HG02884 (cell line): ENCODE measurements around the gene MCOLN3.
"Not testable (repeated sequence)": the region's sequence is repeated elsewhere in the genome, so short reads cannot be mapped to it uniquely, and the experiment has no call there.

Experiments used
- ATAC-seq: cut with Tn5 transposase; IDR thresholded peaks from one replicate; pipeline ENCODE4 v1.9.1; 2021; ENCODE audit warnings: mild to moderate bottlenecking, moderate library complexity; ENCODE audit not compliant: unreplicated experiment

Gene MCOLN3

DNA sequence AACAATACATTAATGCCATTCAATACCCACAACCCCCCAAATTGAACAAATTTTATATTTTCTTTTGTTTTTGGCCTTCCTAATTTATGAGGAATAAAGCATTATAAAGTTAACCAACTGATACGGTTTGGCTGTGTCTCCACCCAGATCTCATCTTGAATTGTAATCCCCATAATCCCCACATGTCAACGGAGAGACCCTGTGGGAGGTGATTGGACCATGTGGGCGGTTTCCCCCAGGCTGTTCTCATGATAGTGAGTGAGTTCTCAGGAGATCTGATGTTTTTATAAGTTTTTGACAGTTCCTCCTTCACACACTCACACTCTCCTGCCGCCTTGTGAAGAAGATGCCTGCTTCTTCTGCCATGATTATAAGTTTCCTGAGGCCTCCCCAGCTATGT, 6.4 kb upstream of the MCOLN3 start:
- no peak for ATAC-seq

DNA sequence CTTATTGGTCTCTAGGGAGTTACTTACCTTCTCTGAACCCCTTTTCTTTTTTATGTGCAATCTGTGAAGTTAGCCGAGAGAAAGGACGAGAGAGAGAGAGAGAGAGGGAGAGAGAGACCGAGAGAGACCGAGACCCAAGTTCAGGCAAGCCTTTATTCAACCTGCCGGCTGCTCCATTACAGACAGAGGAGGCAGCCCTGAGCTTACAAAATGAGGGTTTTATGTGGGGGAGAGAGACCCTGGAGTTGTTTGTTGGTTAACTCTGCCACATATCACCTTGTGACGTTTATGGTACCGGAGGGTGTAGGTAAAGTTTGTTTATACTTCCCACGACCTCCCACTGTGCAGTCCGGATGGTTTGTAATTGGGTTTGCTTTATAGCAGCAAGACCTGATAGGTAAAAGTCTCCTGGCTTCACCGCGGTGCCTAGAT, 1.5 kb upstream of the MCOLN3 start:
- ATAC-seq = no peak

DNA sequence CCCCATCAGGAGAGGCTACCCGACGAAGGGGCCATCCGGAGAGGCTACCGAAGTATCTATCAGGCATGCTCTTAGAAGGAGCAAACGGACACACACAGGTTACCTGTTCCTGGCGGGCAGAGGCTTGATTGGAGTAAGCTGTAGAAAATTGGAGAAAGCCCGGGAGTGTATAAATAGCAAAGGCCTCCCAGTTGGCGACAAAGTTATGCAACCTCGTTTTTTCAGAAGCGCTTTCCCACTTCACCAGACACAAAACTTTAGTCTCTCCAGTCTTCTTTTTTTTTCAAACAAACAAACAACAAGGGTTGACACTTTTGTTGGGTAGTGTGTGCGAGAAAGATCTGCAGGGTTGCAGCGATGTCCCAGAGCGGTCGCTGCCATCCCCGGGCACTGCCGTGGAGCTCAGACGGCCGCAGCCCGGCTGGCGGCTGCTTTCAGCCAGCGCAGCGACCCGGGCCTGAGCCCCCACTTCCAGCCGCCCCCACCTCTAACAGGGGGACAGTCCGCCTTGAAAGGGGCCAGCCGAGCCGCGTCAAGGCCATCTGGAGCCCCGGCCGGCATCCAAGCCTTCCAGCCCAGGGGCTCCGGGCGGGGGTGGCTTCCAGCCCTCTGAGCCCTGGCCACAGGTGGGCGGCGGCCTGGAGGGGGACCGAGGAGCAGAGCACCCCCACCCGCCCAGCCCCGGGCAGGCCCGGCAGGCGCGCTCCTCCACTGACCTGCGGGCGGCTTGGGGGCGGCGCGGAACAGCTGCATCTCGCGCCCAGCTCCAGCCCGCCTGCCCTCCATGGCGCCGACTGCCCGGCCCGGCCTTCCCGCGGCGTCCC, 616 bp downstream of the MCOLN3 start:
- ATAC-seq = peak; percentile 41

DNA sequence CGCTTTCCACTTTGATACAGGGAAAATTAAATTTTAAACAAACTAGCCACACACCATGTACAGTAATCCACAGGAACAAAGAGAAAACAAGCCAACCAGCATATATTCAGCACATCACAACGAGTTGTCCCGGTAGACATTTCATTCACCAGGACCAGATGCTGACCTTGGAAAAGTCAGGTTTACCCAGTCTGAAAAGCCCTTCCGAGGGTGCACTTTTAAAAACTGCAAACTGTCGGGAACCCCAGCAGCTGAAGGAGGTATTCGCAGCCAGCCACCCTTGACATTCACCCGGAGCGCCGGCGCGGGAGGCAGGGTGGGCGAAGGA, 1.2 kb downstream of the MCOLN3 start:
- ATAC-seq = no peak

DNA sequence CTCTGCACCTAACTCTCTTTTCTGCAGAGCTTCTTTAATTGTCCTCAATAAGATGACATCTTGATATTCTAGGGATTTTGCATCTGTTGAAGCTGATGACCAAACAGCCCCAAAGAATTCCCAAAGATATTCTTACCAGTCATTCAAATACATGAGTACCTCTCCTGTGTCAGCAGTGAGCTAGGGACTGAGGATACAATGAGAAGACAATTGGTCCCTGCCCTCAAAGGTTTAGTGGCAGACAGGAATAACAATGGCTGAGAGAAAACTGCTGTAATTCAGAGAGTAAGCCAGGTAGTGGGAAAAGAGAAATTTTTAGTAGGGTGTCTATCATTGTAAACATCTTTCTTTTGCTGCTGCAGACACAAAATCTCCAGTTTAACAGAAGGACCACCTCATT, 5.9 kb downstream of the MCOLN3 start:
- no peak for ATAC-seq

DNA sequence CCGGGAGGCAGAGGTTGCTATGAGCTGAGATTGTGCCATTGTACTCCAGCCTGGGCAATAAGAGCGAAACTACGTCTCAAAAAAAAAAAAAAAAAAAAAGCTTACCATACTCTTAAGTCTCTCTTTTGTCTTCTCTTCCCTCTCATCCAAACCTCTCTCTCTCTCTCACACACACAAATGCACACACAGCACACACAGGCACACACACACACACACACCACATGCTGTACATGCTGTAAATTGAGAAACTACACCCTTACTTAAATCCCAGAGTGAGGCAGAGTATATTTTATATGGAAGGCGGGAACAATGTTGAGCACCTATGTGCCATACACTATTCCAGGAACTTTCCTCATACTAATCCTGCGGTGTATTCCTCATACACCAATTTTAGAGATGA, 6.5 kb downstream of the MCOLN3 start:
- no peak for ATAC-seq

DNA sequence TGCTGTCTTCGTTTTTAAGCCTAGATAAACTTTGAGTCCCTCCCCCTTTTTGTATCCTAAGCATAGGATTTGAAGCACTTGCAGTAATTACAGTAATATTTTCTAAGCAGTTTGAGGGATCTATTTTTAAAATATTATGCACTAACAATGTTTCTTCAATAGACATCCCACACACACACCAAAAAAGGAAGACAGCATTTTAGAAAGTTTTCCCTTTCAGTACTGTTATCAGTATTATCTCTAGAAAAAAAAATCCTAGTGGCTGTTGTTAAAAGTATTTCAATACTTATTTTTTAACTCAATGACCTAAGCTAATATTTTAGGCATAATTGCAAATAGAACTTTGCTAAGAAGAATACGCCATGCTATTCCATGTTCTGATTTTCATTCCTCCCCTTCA, 15.1 kb downstream of the MCOLN3 start:
- no peak for ATAC-seq

DNA sequence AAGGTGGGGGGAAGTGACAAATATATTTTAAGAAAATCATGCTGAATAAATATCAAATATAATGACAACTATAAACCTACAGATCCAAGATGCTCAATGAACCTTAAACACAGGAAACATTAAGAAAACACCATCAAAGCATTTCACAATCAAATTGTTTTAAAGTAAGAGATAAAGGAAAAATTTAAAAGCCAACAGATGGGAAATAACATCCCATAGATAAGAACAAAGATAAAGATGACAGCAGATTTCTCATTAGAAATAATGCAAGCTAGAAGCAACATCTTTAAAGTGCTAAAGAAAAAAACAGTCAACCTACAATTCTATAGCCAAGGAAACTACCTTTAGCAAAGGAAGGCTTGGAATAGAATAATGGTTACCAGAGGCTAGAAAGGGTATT, 17.8 kb downstream of the MCOLN3 start:
- no peak for ATAC-seq

DNA sequence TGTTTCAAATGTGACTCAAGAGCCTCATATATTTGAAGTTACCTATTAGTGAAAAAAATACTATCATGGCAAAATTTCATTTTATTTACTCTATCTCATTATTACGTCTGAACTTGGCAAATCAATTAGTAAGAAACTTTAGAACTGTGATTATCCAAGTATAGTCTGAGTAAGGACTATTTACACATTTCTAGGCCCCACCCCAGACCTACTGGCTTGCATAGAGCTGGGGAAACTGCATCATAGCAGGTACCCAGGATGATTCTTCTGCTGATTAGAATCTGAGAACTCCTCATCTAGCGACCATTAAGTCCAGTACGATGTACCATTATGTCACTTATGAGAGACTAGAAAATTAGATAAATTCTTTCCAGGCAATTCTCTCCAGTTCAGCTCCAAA, 20.1 kb downstream of the MCOLN3 start:
- no peak for ATAC-seq

DNA sequence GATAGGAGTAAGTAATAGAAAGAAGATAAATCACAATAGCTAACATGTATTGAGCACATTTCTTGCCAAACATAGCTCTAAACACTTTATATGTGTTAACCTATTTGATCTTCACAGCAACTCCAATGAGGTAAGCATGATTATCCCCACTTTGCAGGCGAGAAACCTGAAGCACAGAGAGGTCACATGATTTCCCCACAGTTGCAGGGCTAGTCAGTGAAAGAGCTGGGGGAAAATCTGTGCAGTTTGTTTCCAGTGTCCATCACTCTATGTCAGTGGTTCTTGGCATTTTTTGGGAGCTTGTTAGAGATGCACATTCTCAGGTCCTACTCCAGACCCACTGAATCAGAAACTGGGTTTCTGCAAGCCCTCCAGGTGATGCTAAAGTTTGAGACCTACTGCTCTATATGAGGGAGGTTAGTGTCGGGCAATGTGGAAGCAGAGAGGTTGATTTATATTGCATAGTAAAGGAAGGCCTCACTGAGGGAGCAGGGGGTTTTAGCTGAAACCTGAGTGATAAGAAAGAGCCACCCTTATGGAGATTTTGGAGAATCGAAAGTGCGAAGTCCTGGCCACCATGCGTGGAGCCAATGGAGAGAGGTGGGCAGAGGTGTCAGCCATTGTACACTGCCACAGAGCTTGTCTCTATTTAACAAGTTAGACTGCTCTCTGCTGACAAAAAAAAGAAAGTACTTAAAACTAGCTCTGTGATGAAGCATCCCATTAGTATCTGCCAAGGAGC, 20.9 kb downstream of the MCOLN3 start:
- peak; percentile 92 for ATAC-seq

DNA sequence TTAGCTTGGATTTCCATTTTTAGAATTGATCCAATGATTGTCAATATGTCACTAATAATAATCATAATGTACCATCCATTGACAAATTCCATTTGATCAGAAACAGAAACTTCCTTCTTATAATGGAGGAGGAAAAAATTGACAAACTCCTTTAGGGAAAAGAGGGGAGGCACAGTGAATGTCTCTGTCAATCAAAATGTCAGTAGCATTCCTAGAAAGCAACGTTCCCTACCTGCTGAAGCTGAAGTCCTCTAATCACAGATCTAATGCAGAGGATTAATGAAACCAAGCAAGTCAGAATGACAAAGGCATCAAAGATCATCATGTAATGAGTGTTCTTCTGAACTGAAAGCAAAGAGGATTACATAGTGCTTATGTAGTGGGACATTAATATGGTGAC, 22.4 kb downstream of the MCOLN3 start:
- no peak for ATAC-seq

DNA sequence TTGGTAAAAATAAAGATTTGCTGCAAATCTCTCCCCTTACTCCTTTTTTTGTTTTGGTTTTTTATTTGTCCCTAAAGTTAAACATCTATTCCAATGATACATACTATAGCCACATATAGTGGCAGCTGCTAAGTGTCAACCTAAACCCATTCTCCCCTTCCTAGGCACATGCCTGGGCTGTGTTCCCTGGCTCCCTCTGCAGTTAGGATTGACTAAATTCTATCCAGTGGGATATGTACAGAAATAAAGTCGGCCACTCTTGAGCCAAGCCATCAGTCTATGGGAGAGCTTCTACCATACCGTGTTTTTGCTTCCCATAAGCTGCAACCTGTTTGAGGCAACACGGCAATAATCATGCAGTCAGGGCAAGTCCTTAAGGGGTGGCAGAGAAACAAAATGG, 23.6 kb downstream of the MCOLN3 start:
- no peak for ATAC-seq

DNA sequence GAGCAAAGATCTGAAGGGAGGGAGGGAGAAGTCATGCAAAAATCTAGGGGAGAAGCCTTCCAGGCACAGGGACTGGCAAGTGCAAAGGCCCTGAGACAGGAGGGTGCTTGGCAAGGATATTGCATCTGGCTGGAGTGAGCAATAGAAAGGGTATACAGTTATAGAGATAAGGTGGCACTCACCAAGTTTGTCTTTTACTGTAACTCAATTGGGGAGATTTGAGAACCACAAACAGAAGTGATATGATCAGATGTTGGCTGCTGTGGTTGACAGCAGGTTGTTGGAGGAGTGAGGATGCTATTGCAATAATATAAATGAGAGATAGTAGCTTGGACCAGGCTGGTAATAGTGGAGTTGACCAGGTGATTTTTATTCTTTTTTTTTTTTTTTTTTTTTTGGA, 25.6 kb downstream of the MCOLN3 start:
- ATAC-seq = no peak

DNA sequence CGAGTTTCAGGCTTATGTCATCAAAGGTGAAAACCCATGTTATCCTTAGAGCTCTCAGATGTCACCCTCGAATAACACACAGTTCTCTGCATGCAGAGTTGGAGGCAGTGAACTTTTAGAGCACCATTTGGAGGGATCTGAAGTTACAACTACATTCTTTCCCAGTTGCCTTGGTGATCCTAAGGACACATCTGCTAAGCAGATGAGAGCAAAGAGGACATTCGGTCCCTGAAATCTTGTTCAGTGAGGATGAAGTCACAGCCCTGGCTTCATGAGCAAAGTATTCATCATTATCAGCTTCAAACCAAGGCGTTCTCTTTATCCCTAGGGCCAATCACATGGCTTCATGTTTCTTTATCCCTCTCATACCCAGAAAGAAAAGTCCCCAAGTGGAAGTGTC, 28.3 kb downstream of the MCOLN3 start:
- ATAC-seq = no peak

DNA sequence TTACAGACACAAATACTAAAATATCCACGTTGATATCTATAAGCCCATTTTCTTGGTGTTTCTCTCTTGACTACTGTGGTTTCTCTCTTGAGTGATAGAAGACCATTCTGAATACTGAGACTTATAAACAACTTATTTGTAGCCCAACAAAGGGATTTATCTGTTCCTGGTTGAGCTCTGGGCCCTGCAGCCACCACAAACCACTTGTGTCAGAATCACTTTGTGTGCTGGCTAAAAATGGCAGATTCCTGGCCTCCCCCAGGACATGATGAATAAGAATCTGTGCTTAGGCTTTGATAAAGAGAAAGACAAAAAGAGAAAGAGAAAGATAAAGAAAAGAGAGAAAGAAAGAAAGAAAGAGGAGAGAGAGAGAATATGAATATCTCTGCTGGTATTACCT, 32.5 kb downstream of the MCOLN3 start:
- ATAC-seq = no peak

DNA sequence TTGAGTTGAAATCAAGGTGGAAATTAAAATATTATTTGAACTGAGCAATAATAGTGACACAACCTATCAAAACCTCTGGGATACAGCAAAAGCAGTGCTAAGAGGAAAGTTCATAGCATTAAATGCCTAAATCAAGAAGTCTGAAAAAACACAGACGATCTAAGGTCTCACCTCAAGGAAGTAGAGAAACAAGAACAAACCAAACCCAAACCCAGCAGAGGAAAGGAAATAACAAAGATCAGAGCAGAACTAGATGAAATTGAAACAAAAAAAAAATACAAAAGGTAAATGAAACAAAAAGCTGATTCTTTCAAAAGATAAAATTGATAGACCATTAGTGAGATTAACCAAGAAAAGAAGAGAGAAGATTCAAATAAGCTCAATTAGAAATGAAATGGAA, 42.7 kb downstream of the MCOLN3 start:
- ATAC-seq = not testable (repeated sequence)

DNA sequence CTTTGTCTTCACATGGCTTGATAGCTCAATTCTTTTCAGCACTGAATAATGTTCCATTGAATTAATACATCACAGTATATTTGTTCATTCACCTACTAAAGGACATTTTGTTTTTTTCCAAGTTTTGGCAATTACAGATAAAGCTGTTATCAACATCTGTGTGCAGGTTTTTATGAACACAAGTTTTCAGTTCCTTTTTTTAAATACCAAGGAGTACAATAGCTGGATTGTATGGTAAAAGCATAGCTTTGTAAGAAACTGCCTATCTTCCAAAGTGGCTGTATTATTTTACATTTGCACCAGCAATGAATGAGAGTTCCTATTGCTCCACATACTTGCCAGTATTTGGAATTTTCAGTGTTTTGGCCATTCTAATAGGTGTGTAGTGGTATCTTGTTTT, 46.6 kb downstream of the MCOLN3 start:
- ATAC-seq = no peak

DNA sequence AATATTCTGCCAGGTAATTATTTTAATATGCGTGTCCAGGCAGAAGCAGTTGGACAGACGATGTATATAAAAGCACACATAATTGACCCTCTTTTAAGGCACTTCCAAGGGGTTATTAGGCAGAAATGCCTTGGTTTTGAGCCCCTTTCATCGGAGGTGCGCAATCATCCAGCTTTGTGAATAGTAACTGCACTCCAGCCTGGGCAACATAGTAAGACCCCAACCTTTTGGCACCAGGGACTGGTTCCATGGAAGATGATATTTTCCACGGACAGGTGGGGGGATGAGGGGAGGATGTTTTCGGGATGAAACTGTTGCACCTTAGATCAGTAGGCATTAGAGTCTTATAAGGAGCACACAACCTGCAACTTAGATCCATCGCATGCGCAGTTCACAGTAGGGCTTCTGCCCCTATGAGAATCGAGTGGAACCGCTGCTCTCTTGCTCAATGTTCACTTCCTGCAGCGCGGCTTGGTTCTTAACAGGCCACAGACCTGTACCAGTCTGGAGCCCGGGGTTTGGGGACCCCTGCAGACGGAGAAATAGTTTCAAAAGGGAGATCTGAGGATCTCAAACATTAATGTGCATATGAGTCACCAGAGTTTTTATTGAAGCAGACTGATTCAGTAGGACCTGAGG, 49.5 kb downstream of the MCOLN3 start:
- no peak for ATAC-seq

DNA sequence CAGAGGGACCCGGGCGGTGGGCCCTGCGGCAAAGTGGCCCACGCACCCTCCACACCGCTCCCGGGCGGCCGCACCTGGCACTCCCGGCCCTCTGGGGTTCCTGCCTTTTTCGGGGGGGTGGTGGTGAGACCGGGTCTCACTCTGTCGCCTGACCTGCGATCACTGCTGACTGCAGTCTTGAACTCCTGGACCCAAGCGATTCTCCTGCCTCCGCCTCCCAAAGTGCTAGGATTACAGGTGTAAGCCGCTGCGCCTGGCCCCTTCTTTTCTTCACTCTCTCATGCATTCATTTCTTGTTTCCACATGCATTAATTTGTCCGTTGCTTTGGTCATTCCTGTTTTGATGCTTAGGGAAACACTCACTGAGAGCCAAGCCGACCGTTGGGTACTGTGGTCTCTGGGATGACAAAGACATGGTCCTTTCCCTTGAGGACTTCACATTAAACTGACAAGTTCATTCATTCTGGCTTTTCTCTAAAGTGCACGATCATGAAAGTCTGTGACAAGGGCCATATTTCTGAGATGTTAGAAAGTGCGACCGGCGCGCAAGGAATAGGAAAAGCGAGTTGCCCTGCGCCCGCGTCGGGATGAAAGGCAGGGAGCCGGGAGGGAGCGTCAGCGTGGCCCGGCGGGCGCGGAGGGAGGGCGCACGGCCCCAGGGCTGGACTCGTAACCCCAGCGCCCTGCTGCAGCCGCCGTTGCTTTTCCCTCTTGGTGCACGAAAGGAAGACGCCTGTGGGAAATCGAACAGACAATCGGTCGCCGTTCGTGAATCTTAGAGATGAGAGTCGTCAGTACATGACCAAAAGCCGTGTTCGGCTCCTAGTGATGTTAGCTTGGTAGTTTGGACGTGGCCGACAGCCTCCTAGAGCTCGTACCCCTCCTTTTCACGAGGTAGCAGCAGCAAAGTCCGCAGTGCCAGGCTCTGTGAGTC, 50.4 kb downstream of the MCOLN3 start:
- peak; percentile 1 for ATAC-seq

DNA sequence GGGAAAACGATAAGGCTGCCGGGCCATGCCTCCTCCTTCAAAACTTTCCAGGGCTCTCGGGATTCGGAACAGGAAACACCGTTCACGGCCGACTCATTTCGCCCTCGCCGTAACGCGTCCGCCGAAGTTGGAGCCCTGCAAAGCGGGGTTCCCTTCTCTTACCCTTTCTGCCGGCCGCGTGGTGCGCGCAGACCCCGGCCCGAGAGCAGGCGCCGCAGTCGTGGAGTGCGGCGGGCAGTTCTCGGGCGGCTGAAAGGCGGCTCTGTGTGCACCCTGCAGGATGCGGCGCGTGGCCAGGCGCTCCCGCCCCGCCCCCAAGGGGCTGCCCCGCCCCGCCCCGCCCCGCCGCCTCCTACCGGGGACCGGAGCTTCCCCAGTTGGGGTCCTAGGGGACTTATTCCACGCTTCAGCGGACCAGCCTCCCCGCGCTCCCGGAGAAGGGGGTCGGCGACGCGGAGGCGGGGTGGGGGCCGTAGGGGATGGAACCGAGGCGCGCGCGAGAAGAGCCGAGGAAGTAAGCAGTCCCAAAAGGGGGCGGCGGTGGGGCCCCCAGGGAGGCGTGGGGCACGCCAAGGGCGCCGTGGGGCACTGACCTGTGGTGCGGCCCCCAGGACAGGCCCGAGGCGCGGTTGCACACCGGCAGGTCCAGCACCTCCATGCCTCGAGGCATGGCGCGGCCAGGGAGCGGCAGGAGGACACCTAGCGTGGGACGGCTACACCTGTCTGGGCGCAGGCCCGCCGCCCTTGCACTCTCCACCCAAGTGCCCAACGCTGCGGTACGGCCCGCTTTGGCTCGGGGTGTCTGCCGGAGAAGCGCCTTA, 51.2 kb downstream of the MCOLN3 start, which contains the start of gene MCOLN2:
Gene MCOLN2 (minus strand): TSS at position 268 of the 821 bp plus-strand sequence. CDS start 241 bp downstream, at position 27.
- ATAC-seq = peak; percentile 40
